Ramos (cell line): Measurements from ENCODE around the gene EGLN3.

Experiments
- in situ Hi-C: fragments of 300-500 bp; cut with MboI; formaldehyde crosslinking; loops from one replicate; pipeline ENCODE4 v1.14.3; 2022; ENCODE audit warnings: low sequenced_read_pairs; ENCODE audit not compliant: unreplicated experiment

The EGLN3 gene

GRCh38 chr14:33916663-33917565 is 34.0 kb downstream of the EGLN3 start:
- in situ Hi-C loops = no loop called here

- in situ Hi-C loops = no loop called here
Measured at GRCh38 chr14:33915682-33916081, 35.2 kb downstream of the EGLN3 start.

GRCh38 chr14:33914676-33915516 is 36.0 kb downstream of the EGLN3 start:
- in situ Hi-C loops = no loop called here

- in situ Hi-C loops = no loop called here
Measured at GRCh38 chr14:33911046-33911445, 39.8 kb downstream of the EGLN3 start.

GRCh38 chr14:33910435-33910834 is 40.4 kb downstream of the EGLN3 start:
- in situ Hi-C loops = no loop called here

- in situ Hi-C loops = no loop called here
Measured at GRCh38 chr14:33909380-33910084, 41.3 kb downstream of the EGLN3 start.

GRCh38 chr14:33908540-33909223 is 42.2 kb downstream of the EGLN3 start:
- in situ Hi-C loops = no loop called here

GRCh38 chr14:33906968-33907367 is 43.9 kb downstream of the EGLN3 start:
- in situ Hi-C loops = no loop called here

- in situ Hi-C loops = no loop called here
Measured at GRCh38 chr14:33904609-33905008, 46.3 kb downstream of the EGLN3 start.

- in situ Hi-C loops = no loop called here
Measured at GRCh38 chr14:33903369-33903768, 47.5 kb downstream of the EGLN3 start.

GRCh38 chr14:33902363-33902762 is 48.5 kb downstream of the EGLN3 start:
- in situ Hi-C loops = no loop called here

- in situ Hi-C loops = no loop called here
Measured at GRCh38 chr14:33901426-33902155, 49.3 kb downstream of the EGLN3 start.

GRCh38 chr14:33900706-33901105 is 50.2 kb downstream of the EGLN3 start:
- in situ Hi-C loops = no loop called here

- in situ Hi-C loops = no loop called here
Measured at GRCh38 chr14:33899723-33900341, 51.0 kb downstream of the EGLN3 start.

GRCh38 chr14:33897878-33898535 is 52.9 kb downstream of the EGLN3 start:
- in situ Hi-C loops = no loop called here

GRCh38 chr14:33897382-33897781 is 53.5 kb downstream of the EGLN3 start:
- in situ Hi-C loops = no loop called here

- in situ Hi-C loops = no loop called here
Measured at GRCh38 chr14:33894339-33894738, 56.5 kb downstream of the EGLN3 start.

- in situ Hi-C loops = no loop called here
Measured at GRCh38 chr14:33891700-33892099, 59.2 kb downstream of the EGLN3 start.
